Rectal smooth muscle tissue (tissue), 1 donor: ENCODE measurements around the gene RSPO3.
"Not testable (repeated sequence)": the region's sequence is repeated elsewhere in the genome, so short reads cannot be mapped to it uniquely, and the experiment has no call there.

Experiments used
- H3K27ac ChIP-seq: one replicate; pipeline ENCODE4 v1.7.0; 2013; ENCODE audit warnings: low read depth, low read length, inconsistent platforms
- H3K27me3 ChIP-seq: one replicate; pipeline ENCODE4 v1.7.0; 2013; ENCODE audit warnings: low read length; ENCODE audit not compliant: control insufficient read depth, insufficient read depth
- H3K36me3 ChIP-seq: one replicate; pipeline ENCODE4 v1.7.0; 2013; ENCODE audit warnings: low read length; ENCODE audit not compliant: control insufficient read depth, insufficient read depth
- H3K4me1 ChIP-seq: one replicate; pipeline ENCODE4 v1.7.0; 2013; ENCODE audit warnings: low read length; ENCODE audit not compliant: control insufficient read depth, insufficient read depth
- H3K4me3 ChIP-seq: one replicate; pipeline ENCODE4 v1.7.0; 2013; ENCODE audit warnings: low read length
- H3K9ac ChIP-seq: one replicate; pipeline ENCODE4 v1.7.0; 2013; ENCODE audit warnings: low read length

RSPO3 gene

GRCh38 chr6:127216810-127217789, 98.6 kb downstream of the RSPO3 start:
- H3K36me3 ChIP-seq: no peaks in the 10 kb centered on the region
- H3K4me3 ChIP-seq: no peak overlapping the region
- H3K27me3 ChIP-seq: no peaks in the 10 kb centered on the region
- no peak overlapping the region for H3K9ac ChIP-seq
- H3K27ac ChIP-seq: no peak overlapping the region
- no peaks in the 10 kb centered on the region for H3K4me1 ChIP-seq

- Histone ChIP-seq H3K4me3 (no peak overlapping the region), H3K4me1 (no peaks in the 10 kb centered on the region), H3K27ac (no peak overlapping the region), H3K9ac (no peak overlapping the region), H3K36me3 (no peaks in the 10 kb centered on the region), H3K27me3 (no peaks in the 10 kb centered on the region)
These were observed 101.4 kb downstream of the RSPO3 start for GRCh38 chr6:127219869-127220268.

- Histone ChIP-seq H3K4me1 (no peaks in the 10 kb centered on the region), H3K36me3 (no peaks in the 10 kb centered on the region), H3K27me3 (no peaks in the 10 kb centered on the region), H3K9ac (no peak overlapping the region), H3K27ac (no peak overlapping the region), H3K4me3 (no peak overlapping the region)
These were observed 102.7 kb downstream of the RSPO3 start for GRCh38 chr6:127221201-127221600.

- Histone ChIP-seq H3K4me1 (no peaks in the 10 kb centered on the region), H3K9ac (no peak overlapping the region), H3K27me3 (no peaks in the 10 kb centered on the region), H3K36me3 (no peaks in the 10 kb centered on the region), H3K27ac (no peak overlapping the region), H3K4me3 (no peak overlapping the region)
These were observed 103.9 kb downstream of the RSPO3 start for GRCh38 chr6:127222418-127222817.

GRCh38 chr6:127225497-127225896, 107.0 kb downstream of the RSPO3 start:
- Histone ChIP-seq H3K4me1 (no peaks in the 10 kb centered on the region), H3K27ac (no peak overlapping the region), H3K27me3 (no peaks in the 10 kb centered on the region), H3K9ac (no peak overlapping the region), H3K36me3 (no peaks in the 10 kb centered on the region), H3K4me3 (no peak overlapping the region)

- H3K27ac ChIP-seq, H3K36me3 ChIP-seq, H3K9ac ChIP-seq, H3K27me3 ChIP-seq, H3K4me3 ChIP-seq, H3K4me1 ChIP-seq: not testable (repeated sequence)
These were observed 115.3 kb downstream of the RSPO3 start for GRCh38 chr6:127233819-127234218.

GRCh38 chr6:127243501-127243900, 125.0 kb downstream of the RSPO3 start:
- H3K27ac ChIP-seq: no peak overlapping the region
- no peak overlapping the region for H3K4me3 ChIP-seq
- no peaks in the 10 kb centered on the region for H3K4me1 ChIP-seq
- no peaks in the 10 kb centered on the region for H3K36me3 ChIP-seq
- no peak overlapping the region for H3K9ac ChIP-seq
- no peaks in the 10 kb centered on the region for H3K27me3 ChIP-seq
